Jurkat, Clone E6-1 (cell line): ENCODE measurements around the gene HEXD.

ENCODE experiments used
- DNase-seq: peaks from one replicate; pipeline ENCODE4 v3.0.0-alpha.2; 2011; ENCODE audit warnings: low read depth, low spot score
- H3K4me3 ChIP-seq: 2 replicates; pipeline ENCODE4 v1.5.1; 2011; ENCODE audit warnings: mild to moderate bottlenecking, low read length, control low read depth, moderate library complexity

The HEXD gene

GRCh38 chr17:82470065-82470464 is 51.9 kb downstream of the HEXD start:
- no peak overlapping the region for H3K4me3 ChIP-seq
- no peak for DNase-seq

- H3K4me3 ChIP-seq: no peak overlapping the region
- no peak for DNase-seq
These were observed 56.3 kb downstream of the HEXD start for GRCh38 chr17:82474223-82475010.

DNA sequence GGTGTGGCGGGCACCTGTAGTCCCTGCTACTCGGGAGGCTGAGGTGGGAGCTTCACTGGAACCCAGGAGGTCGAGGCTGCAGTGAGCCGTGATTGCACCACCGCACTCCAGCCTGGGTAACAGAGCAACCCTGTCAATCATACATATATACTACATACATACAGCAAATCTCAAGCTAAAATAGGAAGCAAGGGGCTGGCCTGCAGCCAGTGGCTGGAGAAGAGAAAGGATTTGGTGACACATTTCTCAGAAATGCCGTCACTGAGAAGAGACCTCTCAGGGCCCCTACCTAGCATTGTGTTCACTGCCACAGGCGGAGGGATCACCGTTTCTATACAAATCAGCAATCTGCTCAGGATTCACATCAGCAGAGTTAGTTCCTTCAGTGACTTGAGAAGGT is 57.3 kb downstream of the HEXD start:
- H3K4me3 ChIP-seq: no peak overlapping the region
- no peak for DNase-seq

DNA sequence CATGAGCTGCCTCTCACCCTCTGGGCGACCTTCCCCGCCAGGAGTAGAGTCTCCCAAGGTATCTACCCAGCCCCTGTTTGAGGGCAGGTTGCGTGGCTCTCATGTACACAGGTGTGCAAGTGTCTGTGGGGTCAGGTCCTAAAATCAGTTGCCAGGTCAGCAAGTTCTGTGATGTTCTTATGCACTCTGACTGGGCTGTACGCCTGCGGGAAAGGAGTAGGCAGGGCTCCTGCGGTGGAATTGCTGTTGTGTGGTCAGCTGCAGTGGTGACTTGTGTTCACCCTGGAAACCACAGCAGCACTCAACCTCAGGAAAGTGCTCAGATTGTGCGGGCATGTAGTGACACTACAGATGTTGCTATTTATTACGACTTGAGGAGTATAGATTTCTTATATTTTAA is 59.8 kb downstream of the HEXD start:
- no peak overlapping the region for H3K4me3 ChIP-seq
- DNase-seq: peak; percentile 19

- DNase-seq: no peak
- H3K4me3 ChIP-seq: no peak overlapping the region
These were observed 61.5 kb downstream of the HEXD start for GRCh38 chr17:82479602-82480001.

- DNase-seq: no peak
- no peak overlapping the region for H3K4me3 ChIP-seq
These were observed 62.2 kb downstream of the HEXD start for GRCh38 chr17:82480318-82480717.

DNA sequence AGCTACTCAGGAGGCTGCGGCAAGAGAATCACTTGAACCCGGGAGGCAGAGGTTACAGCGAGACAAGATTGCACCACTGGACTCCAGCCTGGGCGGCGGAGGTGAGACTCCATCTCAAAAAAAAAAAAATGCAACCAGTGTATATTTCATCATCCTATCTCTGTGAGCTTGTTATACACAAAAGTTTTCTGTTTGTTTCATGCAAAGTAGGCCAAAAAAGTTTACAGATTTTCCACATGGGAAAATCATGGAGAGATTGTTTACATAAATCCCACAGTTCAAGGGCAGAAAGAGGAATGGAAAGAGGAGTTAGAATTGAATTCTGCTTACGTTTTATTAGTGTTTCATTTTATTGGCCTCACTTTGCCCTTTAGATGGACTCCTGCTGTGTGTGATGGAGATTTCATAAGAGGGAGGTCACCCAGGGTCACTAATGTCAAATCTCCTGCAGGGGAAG is 65.1 kb downstream of the HEXD start:
- DNase-seq: no peak
- no peak overlapping the region for H3K4me3 ChIP-seq

DNA sequence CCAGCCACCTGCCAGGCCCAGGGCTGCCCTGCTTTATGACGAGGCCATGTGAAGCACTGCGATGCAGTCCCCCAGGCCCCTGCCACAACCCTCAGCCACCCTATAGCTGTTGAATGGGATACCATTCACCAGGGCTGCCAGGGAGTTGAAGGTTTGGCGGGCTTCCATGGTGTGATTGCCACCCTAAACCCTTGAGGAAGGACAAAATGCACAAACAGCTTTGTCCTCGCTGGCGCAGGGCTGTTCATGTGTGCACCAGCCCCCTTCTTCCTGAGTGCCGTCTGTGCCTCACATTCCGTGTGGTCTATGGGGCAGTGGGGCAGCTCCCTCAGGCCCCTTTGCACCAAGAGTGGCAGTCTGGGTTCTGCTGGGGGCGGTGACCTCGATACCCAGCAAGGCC is 65.7 kb downstream of the HEXD start:
- no peak overlapping the region for H3K4me3 ChIP-seq
- no peak for DNase-seq

GRCh38 chr17:82486231-82487094 is 68.3 kb downstream of the HEXD start:
- H3K4me3 ChIP-seq: no peak overlapping the region
- DNase-seq: no peak

DNA sequence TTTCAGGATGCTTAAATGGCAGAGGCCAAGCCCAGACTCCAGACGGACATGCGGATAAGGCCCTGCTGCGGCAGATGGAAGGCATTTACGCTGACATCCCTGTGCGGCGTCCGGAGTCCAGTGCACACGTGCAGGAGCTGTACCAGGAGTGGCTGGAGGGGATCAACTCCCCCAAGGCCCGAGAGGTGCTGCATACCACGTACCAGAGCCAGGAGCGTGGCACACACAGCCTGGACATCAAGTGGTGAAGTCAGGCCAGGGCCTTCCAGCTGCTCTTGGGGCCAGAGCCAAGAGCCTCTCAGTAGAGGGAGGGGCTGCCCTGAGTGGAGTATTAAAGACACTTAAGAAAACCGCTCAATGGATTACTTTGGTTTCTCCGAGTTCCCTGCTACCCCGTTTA is 69.8 kb downstream of the HEXD start:
- H3K4me3 ChIP-seq: no peak overlapping the region
- no peak for DNase-seq

DNA sequence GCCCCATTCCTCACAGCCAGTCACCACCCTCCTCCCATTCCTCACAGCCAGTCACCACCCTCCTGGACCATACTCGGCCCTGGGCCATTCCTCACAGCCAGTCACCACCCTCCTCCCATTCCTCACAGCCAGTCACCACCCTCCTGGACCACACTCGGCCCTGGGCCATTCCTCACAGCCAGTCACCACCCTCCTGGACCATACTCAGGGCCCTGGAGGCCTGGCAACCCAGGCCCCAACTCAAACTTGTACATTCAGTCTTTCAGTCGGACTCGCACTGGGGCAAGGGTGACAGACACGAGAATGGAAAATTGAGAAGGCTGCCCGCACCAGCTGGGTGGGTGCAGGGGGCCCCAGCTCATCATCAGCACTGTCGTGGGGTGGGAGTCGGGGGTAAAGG is 71.0 kb downstream of the HEXD start:
- H3K4me3 ChIP-seq: no peak overlapping the region
- DNase-seq: no peak

GRCh38 chr17:82489851-82490511 is 71.8 kb downstream of the HEXD start:
- H3K4me3 ChIP-seq: no peak overlapping the region
- DNase-seq: no peak

- DNase-seq: no peak
- no peak overlapping the region for H3K4me3 ChIP-seq
These were observed 72.5 kb downstream of the HEXD start for GRCh38 chr17:82490512-82491195.

- DNase-seq: no peak
- no peak overlapping the region for H3K4me3 ChIP-seq
These were observed 73.0 kb downstream of the HEXD start for GRCh38 chr17:82491196-82491530.

DNA sequence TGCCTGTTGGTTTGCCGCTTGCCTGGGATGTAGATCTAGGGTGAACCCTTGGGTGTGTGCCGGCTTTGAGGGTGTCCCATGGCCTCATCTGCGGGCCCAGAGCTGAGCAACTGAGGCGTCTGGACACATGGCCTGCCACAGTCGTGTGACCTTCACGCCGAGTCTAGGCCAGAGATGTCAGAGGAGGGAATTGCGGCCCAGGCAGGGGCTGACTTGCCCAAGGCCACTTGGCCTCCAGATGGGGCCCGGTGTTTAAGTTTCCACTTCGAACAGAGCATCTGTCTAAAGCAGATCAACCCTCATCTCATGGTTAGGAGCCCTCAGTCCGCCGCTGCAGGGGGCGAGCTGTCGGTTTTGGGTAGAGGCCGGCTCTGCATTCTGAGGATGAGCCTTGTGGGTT is 73.4 kb downstream of the HEXD start:
- DNase-seq: no peak
- H3K4me3 ChIP-seq: no peak overlapping the region
